ENCODE measurements around the gene SLC38A8.
A peak's percentile ranks its signal among the peaks of the same experiment; 100 is the strongest.

GRCh38 chr16:84065536-84066132, 23.0 kb upstream of the SLC38A8 start:
- TF ChIP-seq, protein P1, sequence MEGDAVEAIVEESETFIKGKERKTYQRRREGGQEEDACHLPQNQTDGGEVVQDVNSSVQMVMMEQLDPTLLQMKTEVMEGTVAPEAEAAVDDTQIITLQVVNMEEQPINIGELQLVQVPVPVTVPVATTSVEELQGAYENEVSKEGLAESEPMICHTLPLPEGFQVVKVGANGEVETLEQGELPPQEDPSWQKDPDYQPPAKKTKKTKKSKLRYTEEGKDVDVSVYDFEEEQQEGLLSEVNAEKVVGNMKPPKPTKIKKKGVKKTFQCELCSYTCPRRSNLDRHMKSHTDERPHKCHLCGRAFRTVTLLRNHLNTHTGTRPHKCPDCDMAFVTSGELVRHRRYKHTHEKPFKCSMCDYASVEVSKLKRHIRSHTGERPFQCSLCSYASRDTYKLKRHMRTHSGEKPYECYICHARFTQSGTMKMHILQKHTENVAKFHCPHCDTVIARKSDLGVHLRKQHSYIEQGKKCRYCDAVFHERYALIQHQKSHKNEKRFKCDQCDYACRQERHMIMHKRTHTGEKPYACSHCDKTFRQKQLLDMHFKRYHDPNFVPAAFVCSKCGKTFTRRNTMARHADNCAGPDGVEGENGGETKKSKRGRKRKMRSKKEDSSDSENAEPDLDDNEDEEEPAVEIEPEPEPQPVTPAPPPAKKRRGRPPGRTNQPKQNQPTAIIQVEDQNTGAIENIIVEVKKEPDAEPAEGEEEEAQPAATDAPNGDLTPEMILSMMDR (conservative IDR thresholded peaks at IDR 0.05; ENCODE audit: low read length): peak; percentile 70
- TF ChIP-seq EZH2phosphoT487 (IDR thresholded peaks at IDR 0.05; ENCODE audit: borderline replicate concordance): no peak
